NCI-H748 treated with DMSO at 0.1 percent for 48 hours (cell line): Measurements from ENCODE around the gene FIGLA.
"Not testable (repeated sequence)": the region's sequence is repeated elsewhere in the genome, so short reads cannot be mapped to it uniquely, and the experiment has no call there.

Source experiments
- DNase-seq: peaks from one replicate; lab custom pipeline; 2025; lab: John Stamatoyannopoulos, UW

The FIGLA gene

GRCh38 chr2:70745276-70745825, 45.1 kb downstream of the FIGLA start:
- no peak for DNase-seq

- no peak for DNase-seq
Measured at GRCh38 chr2:70744397-70744796, 46.0 kb downstream of the FIGLA start.

DNA sequence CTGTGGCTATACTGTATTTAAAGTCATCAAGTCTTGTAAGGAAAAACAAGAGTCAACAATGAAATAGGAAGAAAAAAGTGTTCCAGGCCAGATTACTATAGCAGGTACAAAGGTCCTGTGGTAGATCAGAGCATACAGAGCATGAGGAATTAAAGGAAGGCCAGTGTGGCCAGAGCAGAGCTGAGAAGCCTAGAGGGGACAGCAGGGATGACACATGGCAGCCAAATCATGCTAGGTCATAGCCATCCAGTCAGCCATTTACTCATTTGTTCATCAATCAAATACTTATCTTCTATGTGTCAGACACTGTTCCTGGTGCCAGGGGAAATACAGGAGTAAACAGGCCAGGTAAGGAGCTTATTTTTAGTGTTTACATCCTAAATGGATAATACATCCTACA, 46.8 kb downstream of the FIGLA start:
- no peak for DNase-seq

DNA sequence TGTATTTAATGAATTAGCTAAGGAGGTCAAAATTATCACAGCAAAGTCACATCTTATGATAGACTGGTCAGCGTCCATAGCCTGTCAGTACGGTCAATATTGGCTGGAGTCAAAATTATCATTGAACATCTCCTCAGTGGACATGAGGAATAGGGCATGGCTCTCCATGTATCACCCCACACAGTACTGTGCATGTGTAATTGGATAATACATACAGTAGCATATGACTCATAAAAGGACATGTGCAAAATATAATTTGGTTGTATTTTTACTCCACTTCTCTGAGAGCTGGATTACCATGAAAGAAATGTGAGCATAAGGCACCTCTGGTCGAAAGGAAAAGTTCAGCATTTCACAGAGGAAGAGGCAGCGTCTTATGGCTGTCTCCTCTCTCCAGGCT, 47.4 kb downstream of the FIGLA start:
- no peak for DNase-seq

DNA sequence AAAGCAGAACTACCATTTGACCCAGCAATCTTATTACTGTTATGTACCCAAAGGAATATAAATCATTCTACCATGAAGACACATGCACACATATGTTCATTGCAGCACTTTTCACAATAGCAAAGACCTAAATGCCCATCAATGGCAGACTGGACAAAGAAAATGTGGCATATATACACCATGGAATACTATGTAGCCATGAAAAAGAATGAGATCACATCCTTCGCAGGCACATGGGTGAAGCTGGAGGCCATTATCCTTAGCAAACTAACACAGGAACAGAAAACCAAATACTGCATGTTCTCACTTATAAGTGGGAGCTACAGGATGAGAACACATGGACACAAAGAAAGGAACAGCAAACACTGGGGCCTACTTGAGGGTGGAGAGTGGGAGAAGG, 51.0 kb downstream of the FIGLA start:
- not testable (repeated sequence) for DNase-seq

DNA sequence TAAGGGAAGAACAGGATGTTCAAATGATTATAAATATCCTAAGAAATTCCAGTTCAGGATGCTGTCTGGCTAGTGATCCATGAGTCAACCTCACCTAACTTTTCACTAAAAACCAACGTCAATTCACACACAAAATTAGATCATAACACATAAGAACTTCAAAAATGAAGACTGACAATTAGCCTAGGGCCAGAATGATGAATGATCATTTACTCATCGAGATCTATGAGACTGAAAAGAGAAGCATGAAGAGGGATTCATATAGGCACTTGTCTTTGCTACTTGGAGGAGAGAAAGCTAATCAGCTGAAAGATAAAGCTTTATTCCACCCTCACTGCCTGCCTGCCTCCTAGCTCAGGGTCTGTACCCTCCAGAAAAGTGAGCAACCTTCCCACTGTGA, 52.3 kb downstream of the FIGLA start:
- no peak for DNase-seq

DNA sequence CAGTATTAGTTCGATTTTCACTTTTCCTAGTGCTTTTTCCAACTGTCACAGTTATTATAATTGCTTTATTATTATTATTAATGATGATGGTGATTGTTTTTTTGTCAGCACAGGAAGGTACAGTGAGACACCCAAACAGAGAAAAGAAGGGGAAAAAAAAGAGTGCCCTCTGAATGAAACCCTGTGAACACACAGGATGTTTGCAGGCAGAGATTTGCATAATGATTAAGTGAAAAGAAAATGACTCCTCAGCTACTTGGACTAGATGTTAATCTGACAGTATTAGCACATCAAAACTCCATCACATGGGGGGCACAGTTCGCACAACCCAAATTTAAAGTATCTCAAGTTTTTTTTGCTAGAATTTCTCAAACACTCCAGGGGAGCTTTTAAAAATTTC, 55.4 kb downstream of the FIGLA start:
- DNase-seq = no peak

DNA sequence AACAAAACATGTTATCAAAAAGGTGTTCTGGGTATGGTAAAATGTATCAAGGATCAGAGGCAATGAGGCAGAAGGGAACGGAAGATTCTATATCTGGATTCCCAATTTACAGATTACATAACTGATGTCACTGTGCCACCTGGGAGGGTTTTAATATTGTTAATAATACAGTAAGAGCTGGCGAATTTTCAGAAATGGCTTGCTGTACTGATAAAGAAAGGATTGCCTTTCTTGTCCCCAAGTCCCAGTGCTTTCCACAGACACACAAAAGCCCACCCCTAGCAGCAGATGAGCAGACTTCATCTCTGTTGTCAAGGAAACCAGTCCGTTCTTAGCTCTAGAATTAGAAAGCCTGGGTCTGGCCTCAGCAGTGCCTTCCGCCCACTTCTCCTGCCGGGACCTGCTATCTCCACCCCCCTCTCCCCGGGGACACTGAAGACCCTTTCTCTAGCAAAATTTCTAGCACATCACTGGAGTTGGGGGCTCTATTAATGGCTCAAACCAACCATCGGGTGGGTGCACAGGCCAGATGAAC, 56.7 kb downstream of the FIGLA start:
- DNase-seq = no peak

DNA sequence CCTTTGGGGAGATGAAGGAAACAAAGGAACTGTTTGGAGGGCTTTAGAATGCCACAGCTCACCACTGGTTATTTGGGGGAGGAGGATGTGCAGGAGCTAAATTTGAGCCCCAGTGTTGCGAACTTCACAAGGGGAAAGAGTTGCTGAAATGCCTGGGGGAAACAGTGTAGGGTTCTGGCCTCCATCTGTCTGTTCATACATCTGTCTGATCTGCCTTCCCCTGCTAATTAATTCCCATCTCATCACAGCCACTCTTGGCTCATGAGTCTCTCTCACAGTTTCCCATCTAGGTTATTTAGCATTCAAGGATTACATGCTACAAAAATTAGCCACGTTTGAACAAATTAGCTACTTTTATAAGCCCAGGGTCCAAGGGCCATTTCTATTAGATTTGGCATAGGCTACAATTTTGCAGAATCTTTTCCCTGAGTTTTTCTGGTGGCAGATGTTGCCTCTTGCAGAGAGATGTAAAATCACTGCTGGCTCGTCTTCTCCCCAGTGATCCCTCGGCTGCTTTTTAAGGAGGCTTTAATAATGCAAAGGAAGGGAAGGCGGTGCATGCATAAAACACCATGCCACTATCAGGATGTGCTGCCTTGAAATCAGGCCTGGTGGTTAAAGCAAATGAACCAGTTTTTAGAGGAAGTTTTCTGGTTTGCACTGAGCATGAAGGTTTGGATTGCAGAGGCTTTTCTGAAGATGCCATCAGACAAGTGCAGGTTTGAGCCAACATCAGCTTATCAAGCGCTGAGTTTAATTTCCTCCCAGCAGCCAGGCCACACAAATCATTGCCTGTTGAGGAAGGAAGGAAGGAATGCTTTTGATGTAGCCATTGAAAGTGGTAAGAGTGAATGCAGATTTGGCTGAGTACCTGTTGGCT, 57.4 kb downstream of the FIGLA start:
- no peak for DNase-seq

GRCh38 chr2:70730730-70731129, 59.7 kb downstream of the FIGLA start:
- DNase-seq = no peak

GRCh38 chr2:70729647-70730046, 60.8 kb downstream of the FIGLA start:
- DNase-seq = no peak

DNA sequence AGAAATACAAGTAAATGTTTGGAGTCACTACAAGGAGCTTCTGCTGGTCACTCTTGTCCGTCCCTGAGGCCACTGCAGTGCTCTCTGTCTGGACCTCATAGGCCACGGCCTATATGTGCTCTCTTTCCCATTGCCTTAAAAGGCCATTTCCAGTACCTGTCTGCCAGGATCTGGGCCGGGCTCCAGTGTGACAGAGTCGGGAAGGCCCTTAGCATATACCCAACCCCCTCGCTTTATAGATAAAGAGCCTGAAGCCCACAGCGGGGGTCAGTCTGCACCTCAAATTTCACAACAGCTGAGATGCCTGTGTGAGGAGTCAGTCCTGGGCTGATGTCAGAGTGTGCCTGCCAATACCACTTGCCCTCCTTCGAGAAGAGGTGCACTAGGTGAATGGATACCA, 62.3 kb downstream of the FIGLA start:
- no peak for DNase-seq
